Caco-2 (cell line): ENCODE data around the gene SCYGR8. TPM values are rescaled to one million over a fixed set of nuclear protein-coding genes. Genes with fewer than 3 reads are reported as not detected.
"Not testable (repeated sequence)": the region's sequence is repeated elsewhere in the genome, so short reads cannot be mapped to it uniquely, and the experiment has no call there.

Source experiments
- BruUV-seq: library from RNA; stranded (reverse); fragments of 400-500 nt; replicated peaks from 2 replicates; lab custom pipeline; 2021; lab: Mats Ljungman, UMichigan
- CTCF ChIA-PET: fragments of 300-600 bp; sonication (Branson Sonifier 250); formaldehyde crosslinking; loops from one replicate; lab custom pipeline; 2022; ENCODE audit warnings: antibody characterized with exemption; lab: Charles Lee
- POLR2A ChIA-PET: fragments of 300-600 bp; sonication (Branson Sonifier 250); formaldehyde crosslinking; loops from one replicate; lab custom pipeline; 2022; ENCODE audit warnings: antibody characterized with exemption; lab: Charles Lee
- DNase-seq, 2 experiments: peaks; one replicate each; pipeline versions ENCODE4 v3.0.0 to v3.0.0-alpha.2; 2020 to 2022
- H3K27me3 ChIP-seq: replicated peaks from 2 replicates; pipeline ENCODE4 v1.6.0; 2011; ENCODE audit warnings: low read length; ENCODE audit not compliant: control insufficient read depth, insufficient read depth
- H3K36me3 ChIP-seq: 2 replicates; pipeline ENCODE4 v1.5.1; 2011; ENCODE audit warnings: low read length; ENCODE audit not compliant: control insufficient read depth, insufficient read depth
- H3K4me1 ChIP-seq: fragments of 250-450 bp; sonication (Bioruptor Pico); 2 replicates; pipeline ENCODE4 v1.5.1; 2020; ENCODE audit warnings: mild to moderate bottlenecking
- H3K4me3 ChIP-seq: 2 replicates; pipeline ENCODE4 v1.5.1; 2011; ENCODE audit warnings: low read depth, mild to moderate bottlenecking, control low read depth, low read length
- H3K9me3 ChIP-seq: fragments of 250-450 bp; sonication (Bioruptor Pico); 2 replicates; pipeline ENCODE4 v1.5.1; 2020; ENCODE audit warnings: mild to moderate bottlenecking, moderate library complexity
- H3K27ac Mint-ChIP-seq: one replicate; pipeline ENCODE4 v1.8.0; 2022; ENCODE audit warnings: mixed read lengths; ENCODE audit not compliant: unreplicated experiment
- H3K27me3 Mint-ChIP-seq: one replicate; pipeline ENCODE4 v1.8.0; 2022; ENCODE audit warnings: mixed read lengths; ENCODE audit not compliant: insufficient read depth, unreplicated experiment
- H3K36me3 Mint-ChIP-seq: one replicate; pipeline ENCODE4 v1.8.0; 2022; ENCODE audit warnings: mild to moderate bottlenecking, mixed read lengths; ENCODE audit not compliant: insufficient read depth, unreplicated experiment
- H3K4me1 Mint-ChIP-seq: one replicate; pipeline ENCODE4 v1.8.0; 2022; ENCODE audit warnings: low read depth, mixed read lengths; ENCODE audit not compliant: unreplicated experiment
- H3K4me3 Mint-ChIP-seq: one replicate; pipeline ENCODE4 v1.8.0; 2022; ENCODE audit warnings: mild to moderate bottlenecking, moderate library complexity, mixed read lengths; ENCODE audit not compliant: unreplicated experiment
- H3K9me3 Mint-ChIP-seq: one replicate; pipeline ENCODE4 v1.8.0; 2022; ENCODE audit warnings: mixed read lengths; ENCODE audit not compliant: unreplicated experiment
- CTCF ChIP-seq, 2 experiments: fragments of 200-600 bp in 1 of 2; IDR thresholded peaks; 1 replicate in 1 of 2; 2 replicates in 1 of 2; pipeline versions ENCODE4 v1.5.1 to v1.8.0; 2011 to 2022; ENCODE audit warnings: antibody characterized with exemption in 1 of 2, control low read depth in 1 of 2, inconsistent platforms in 1 of 2, low read depth in 1 of 2, low read length in 1 of 2, mild to moderate bottlenecking in 1 of 2, moderate library complexity in 1 of 2; ENCODE audit not compliant: insufficient read depth in 1 of 2, severe bottlenecking in 1 of 2, unreplicated experiment in 1 of 2
- intact Hi-C: fragments of 100-400 bp; cut with micrococcal nuclease; formaldehyde crosslinking; loops from one replicate; pipeline ENCODE4 v1.10.0; 2022; ENCODE audit not compliant: unreplicated experiment
- total RNA-seq: library from RNA; stranded (reverse); gene quantifications from 2 replicates; pipeline ENCODE4 v1.2.3, GENCODE V29; 2022

Gene SCYGR8
- total RNA-seq, 1 experiment from 2014 or later: not detected

- POLR2A ChIA-PET: no interaction called here
- H3K9me3 ChIP-seq: no peaks in the 10 kb centered on the region
- CTCF ChIA-PET: no interaction called here
- peaks cover 20% of the 10 kb centered on the region for H3K4me1 Mint-ChIP-seq
- H3K9me3 Mint-ChIP-seq: no peaks in the 10 kb centered on the region
- H3K4me3 ChIP-seq: no peak overlapping the region
- H3K36me3 Mint-ChIP-seq: peaks cover 17% of the 10 kb centered on the region
- no peak for DNase-seq
- BruUV-seq: no TSS peak
- H3K27me3 ChIP-seq: no peaks in the 10 kb centered on the region
- peak overlapping the region; percentile 69 for H3K27ac Mint-ChIP-seq
- peaks cover 37% of the 10 kb centered on the region for H3K4me1 ChIP-seq
- no peaks in the 10 kb centered on the region for H3K36me3 ChIP-seq
- TF ChIP-seq CTCF (IDR thresholded peaks at IDR 0.05; ENCODE audit: insufficient read depth in 1 of 2, low read depth in 1 of 2, low read length in 1 of 2, severe bottlenecking in 1 of 2, unreplicated experiment in 1 of 2): no peak
- H3K27me3 Mint-ChIP-seq: no peaks in the 10 kb centered on the region
- no peak overlapping the region for H3K4me3 Mint-ChIP-seq
- intact Hi-C loops: loop anchor here (1.0 kb wide), 1 partner anchor 42 kb away; no protein-coding TSS in a partner anchor
These were observed 25.0 kb upstream of the SCYGR8 start for GRCh38 chr2:227720680-227721079.

GRCh38 chr2:227722821-227723220, 22.9 kb upstream of the SCYGR8 start:
- CTCF ChIA-PET, POLR2A ChIA-PET, H3K36me3 Mint-ChIP-seq, H3K27me3 ChIP-seq, H3K27me3 Mint-ChIP-seq, H3K9me3 Mint-ChIP-seq, H3K9me3 ChIP-seq, H3K4me3 ChIP-seq, H3K36me3 ChIP-seq, BruUV-seq: not testable (repeated sequence)
- Mint-ChIP-seq H3K27ac (peak overlapping the region; percentile 80), H3K4me1 (peaks cover 13% of the 10 kb centered on the region), H3K4me3 (peak overlapping the region; percentile 42)
- H3K4me1 ChIP-seq: peaks cover 37% of the 10 kb centered on the region
- intact Hi-C loops: loop anchor here (1.0 kb wide), 1 partner anchor 20 kb away; no protein-coding TSS in a partner anchor
- DNase-seq: peak; percentile 44 to 59

GRCh38 chr2:227724394-227725039, 21.2 kb upstream of the SCYGR8 start, which contains the start of gene SCYGR6:
Gene SCYGR6, minus strand, starts transcription at chr2:227724757. Its CDS starts 0 bp downstream, at chr2:227724757.
- DNase-seq: no peak
- ChIA-PET POLR2A (no interaction called here), CTCF (no interaction called here)
- Mint-ChIP-seq H3K27me3 (no peaks in the 10 kb centered on the region), H3K27ac (peak within 1 kb of the TSS; percentile 80), H3K4me3 (peak within 1 kb of the TSS; percentile 42), H3K4me1 (peaks cover 13% of the 10 kb centered on the region), H3K36me3 (peaks cover 6% of the 10 kb centered on the region), H3K9me3 (no peaks in the 10 kb centered on the region)
- intact Hi-C loops: no loop called here
- no peak for TF ChIP-seq CTCF (IDR thresholded peaks at IDR 0.05; ENCODE audit: insufficient read depth in 1 of 2, low read depth in 1 of 2, low read length in 1 of 2, severe bottlenecking in 1 of 2, unreplicated experiment in 1 of 2)
- no TSS peak for BruUV-seq
- Histone ChIP-seq H3K4me1 (peaks cover 35% of the 10 kb centered on the region), H3K9me3 (no peaks in the 10 kb centered on the region), H3K36me3 (no peaks in the 10 kb centered on the region), H3K4me3 (no peak within 1 kb of the TSS), H3K27me3 (no peaks in the 10 kb centered on the region)
